ENCODE results near the gene KCNJ5.

The KCNJ5 gene

GRCh38 chr11:128890543-128891368 lies at the start of gene KCNJ5:
KCNJ5 (plus strand) TSS chr11:128891356; CDS start chr11:128911274, 19,918 bp downstream.
- Mint-ChIP-seq H3K4me1 (no peaks in the 10 kb centered on the region), H3K36me3 (ENCODE audit: low read depth) (no peaks in the 10 kb centered on the region), H3K27ac (peak within 1 kb of the TSS in 1 of 3 experiments; percentile 70), H3K27me3 (ENCODE audit: low read depth) (peaks cover 81% of the 10 kb centered on the region), H3K4me3 (peak within 1 kb of the TSS; percentile 87 to 88 (median 87)), H3K9me3 (no peaks in the 10 kb centered on the region)
- no peak for TF ChIP-seq CTCF (IDR thresholded peaks at IDR 0.05; ENCODE audit: unreplicated experiment in 3 of 3)

- TF ChIP-seq CTCF (IDR thresholded peaks at IDR 0.05; ENCODE audit: unreplicated experiment in 3 of 3), result no peak
- no peaks in the 10 kb centered on the region for H3K9me3 Mint-ChIP-seq
- H3K27ac Mint-ChIP-seq, result no peak overlapping the region
- H3K27me3 Mint-ChIP-seq (ENCODE audit: low read depth), result peaks cover 9% of the 10 kb centered on the region
- H3K4me1 Mint-ChIP-seq, result peaks cover 1% of the 10 kb centered on the region
- H3K36me3 Mint-ChIP-seq (ENCODE audit: low read depth), result no peaks in the 10 kb centered on the region
- H3K4me3 Mint-ChIP-seq, result no peak overlapping the region
Observed at GRCh38 chr11:128841461-128842072, 49.6 kb upstream of the KCNJ5 start.

- no peak for TF ChIP-seq CTCF (IDR thresholded peaks at IDR 0.05; ENCODE audit: unreplicated experiment in 3 of 3)
- Mint-ChIP-seq H3K4me1 (no peaks in the 10 kb centered on the region), H3K4me3 (no peak overlapping the region), H3K27me3 (ENCODE audit: low read depth) (peaks cover 5% of the 10 kb centered on the region), H3K27ac (no peak overlapping the region), H3K9me3 (no peaks in the 10 kb centered on the region), H3K36me3 (ENCODE audit: low read depth) (no peaks in the 10 kb centered on the region)
Observed at GRCh38 chr11:128843198-128843785, 47.9 kb upstream of the KCNJ5 start.

- H3K36me3 Mint-ChIP-seq (ENCODE audit: low read depth), result no peaks in the 10 kb centered on the region
- no peak for TF ChIP-seq CTCF (IDR thresholded peaks at IDR 0.05; ENCODE audit: unreplicated experiment in 3 of 3)
- H3K27ac Mint-ChIP-seq, result no peak overlapping the region
- peaks cover 5% of the 10 kb centered on the region for H3K27me3 Mint-ChIP-seq (ENCODE audit: low read depth)
- no peaks in the 10 kb centered on the region for H3K4me1 Mint-ChIP-seq
- no peaks in the 10 kb centered on the region for H3K9me3 Mint-ChIP-seq
- no peak overlapping the region for H3K4me3 Mint-ChIP-seq
Observed at GRCh38 chr11:128845334-128845780, 45.8 kb upstream of the KCNJ5 start.

GRCh38 chr11:128846985-128847384 lies 44.2 kb upstream of the KCNJ5 start:
- no peak overlapping the region for H3K27ac Mint-ChIP-seq
- H3K9me3 Mint-ChIP-seq, result no peaks in the 10 kb centered on the region
- no peak for TF ChIP-seq CTCF (IDR thresholded peaks at IDR 0.05; ENCODE audit: unreplicated experiment in 3 of 3)
- H3K27me3 Mint-ChIP-seq (ENCODE audit: low read depth), result peaks cover 5% of the 10 kb centered on the region
- no peaks in the 10 kb centered on the region for H3K36me3 Mint-ChIP-seq (ENCODE audit: low read depth)
- no peak overlapping the region for H3K4me3 Mint-ChIP-seq
- H3K4me1 Mint-ChIP-seq, result no peaks in the 10 kb centered on the region
